Ascending aorta (tissue), 2 donors: ENCODE measurements around the gene LILRB2. TPM values are rescaled to one million over a fixed set of nuclear protein-coding genes. Genes with fewer than 3 reads are reported as not detected.
"Not testable (repeated sequence)": the region's sequence is repeated elsewhere in the genome, so short reads cannot be mapped to it uniquely, and the experiment has no call there.

Source experiments
- DNase-seq, 2 donors: peaks; one replicate each; pipeline ENCODE4 v3.0.0-alpha.2; 2019; ENCODE audit warnings: low spot score in 2 of 2
- H3K27ac ChIP-seq, 2 donors: fragments of 200-600 bp; sonication (generic); one replicate each; pipeline ENCODE4 v1.5.1; 2016 to 2017; ENCODE audit warnings: mild to moderate bottlenecking in 1 of 2
- H3K27me3 ChIP-seq: fragments of 200-600 bp; sonication (generic); one replicate; pipeline ENCODE4 v1.5.1; 2017
- H3K36me3 ChIP-seq, 2 donors: fragments of 200-600 bp; sonication (generic); one replicate each; pipeline ENCODE4 v1.5.1; 2016
- H3K4me1 ChIP-seq, 2 donors: fragments of 200-600 bp; sonication (generic); one replicate each; pipeline ENCODE4 v1.5.1; 2016 to 2017; ENCODE audit warnings: mild to moderate bottlenecking in 1 of 2
- H3K4me3 ChIP-seq, 2 donors: fragments of 200-600 bp; sonication (generic); one replicate each; pipeline ENCODE4 v1.5.1; 2016 to 2017; ENCODE audit warnings: mild to moderate bottlenecking in 1 of 2
- H3K9me3 ChIP-seq, 2 donors: fragments of 200-600 bp; sonication (generic); one replicate each; pipeline ENCODE4 v1.5.1; 2016
- CTCF ChIP-seq, 3 experiments: fragments of 200-600 bp in 2 of 3; fragments of 450-650 bp in 1 of 3; sonication (generic) in 2 of 3; IDR thresholded peaks; one replicate each; pipeline ENCODE4 v1.5.1; 2016 to 2019; ENCODE audit warnings: antibody characterized with exemption in 3 of 3, mild to moderate bottlenecking in 1 of 3, moderate library complexity in 1 of 3
- intact Hi-C: fragments of 100-400 bp; cut with DNase I; formaldehyde crosslinking; loops from one replicate; pipeline ENCODE4 v1.15.1; 2023
- total RNA-seq: library from RNA; depleted of rRNA; stranded (reverse); fragments of >200 nt; gene quantifications from one replicate; pipeline ENCODE4 v1.1.0, GENCODE V29; 2016

The LILRB2 gene
- total RNA-seq, 1 donor from 2014 or later, result 0.11 TPM

DNA sequence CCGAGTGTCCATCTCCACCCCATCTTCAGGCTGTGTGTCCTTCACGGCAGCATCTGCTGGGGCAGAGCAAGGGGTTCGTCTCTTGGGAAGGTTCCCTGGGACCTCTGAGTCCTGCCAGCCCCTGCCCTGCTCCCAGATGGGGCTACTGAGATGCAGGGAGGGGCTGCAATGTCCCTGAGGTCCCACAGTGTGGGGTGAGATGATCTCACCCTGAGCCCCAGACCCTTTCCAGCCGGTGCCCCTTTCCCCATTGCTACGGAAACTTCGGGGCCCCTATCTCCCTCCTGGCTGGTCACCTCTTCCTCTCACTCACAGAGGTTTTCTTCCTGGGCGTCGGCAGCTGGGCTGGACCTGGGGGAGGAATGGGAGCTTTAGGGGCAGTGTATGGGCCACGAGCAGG lies 5.0 kb downstream of the LILRB2 start:
- intact Hi-C loops, result no loop called here
- DNase-seq, result no peak
- Histone ChIP-seq H3K4me1 (no peaks in the 10 kb centered on the region), H3K27ac (no peak overlapping the region), H3K27me3 (no peaks in the 10 kb centered on the region), H3K9me3 (no peaks in the 10 kb centered on the region), H3K36me3 (no peaks in the 10 kb centered on the region), H3K4me3 (no peak overlapping the region)
- no peak for TF ChIP-seq CTCF (IDR thresholded peaks at IDR 0.05)

- intact Hi-C loops, H3K27me3 ChIP-seq, H3K36me3 ChIP-seq, H3K9me3 ChIP-seq, H3K27ac ChIP-seq, H3K4me3 ChIP-seq, H3K4me1 ChIP-seq: not testable (repeated sequence)
- DNase-seq, result peak in 1 of 2 donors; percentile 13
Measured at GRCh38 chr19:54274516-54274915, 6.4 kb downstream of the LILRB2 start.

- intact Hi-C loops, result no loop called here
Measured at GRCh38 chr19:54273821-54274220, 7.1 kb downstream of the LILRB2 start.

DNA sequence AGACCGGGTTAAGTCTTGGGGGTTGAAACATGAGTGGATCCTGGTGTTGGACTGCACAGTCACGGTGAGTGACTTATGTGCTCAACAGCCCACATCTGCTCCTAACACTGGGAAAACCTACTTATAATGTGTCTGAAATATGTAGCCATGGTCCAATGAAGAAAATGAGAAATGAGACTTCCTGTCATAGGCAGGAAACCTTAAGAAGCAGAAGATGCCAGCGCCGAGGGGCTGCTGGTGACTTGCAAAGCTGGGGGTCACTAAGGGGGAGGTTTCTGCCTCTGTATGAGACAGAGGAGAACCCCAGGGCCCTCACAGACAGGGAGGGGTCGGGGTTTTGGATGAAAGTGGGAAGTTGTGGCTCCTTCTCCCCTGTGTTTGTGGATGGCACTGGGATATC lies 8.7 kb downstream of the LILRB2 start:
- H3K4me1 ChIP-seq, H3K36me3 ChIP-seq, intact Hi-C loops, H3K4me3 ChIP-seq, H3K9me3 ChIP-seq, H3K27ac ChIP-seq, H3K27me3 ChIP-seq: not testable (repeated sequence)
- DNase-seq, result peak in 1 of 2 donors; percentile 38

More at GRCh38 chr19:54273821-54274220, 7.1 kb downstream of the LILRB2 start:
- H3K9me3 ChIP-seq, result no peaks in the 10 kb centered on the region
- no peak overlapping the region for H3K27ac ChIP-seq
- DNase-seq, result no peak
- H3K27me3 ChIP-seq, result no peaks in the 10 kb centered on the region
- no peaks in the 10 kb centered on the region for H3K36me3 ChIP-seq
- TF ChIP-seq CTCF (IDR thresholded peaks at IDR 0.05), result no peak
- no peaks in the 10 kb centered on the region for H3K4me1 ChIP-seq
- H3K4me3 ChIP-seq, result no peak overlapping the region

- H3K4me1 ChIP-seq, H3K27ac ChIP-seq, intact Hi-C loops, H3K9me3 ChIP-seq, H3K4me3 ChIP-seq, H3K36me3 ChIP-seq, H3K27me3 ChIP-seq: not testable (repeated sequence)
- peak in 1 of 2 donors; percentile 54 for DNase-seq
Measured at GRCh38 chr19:54271587-54271986, 9.3 kb downstream of the LILRB2 start.

DNA sequence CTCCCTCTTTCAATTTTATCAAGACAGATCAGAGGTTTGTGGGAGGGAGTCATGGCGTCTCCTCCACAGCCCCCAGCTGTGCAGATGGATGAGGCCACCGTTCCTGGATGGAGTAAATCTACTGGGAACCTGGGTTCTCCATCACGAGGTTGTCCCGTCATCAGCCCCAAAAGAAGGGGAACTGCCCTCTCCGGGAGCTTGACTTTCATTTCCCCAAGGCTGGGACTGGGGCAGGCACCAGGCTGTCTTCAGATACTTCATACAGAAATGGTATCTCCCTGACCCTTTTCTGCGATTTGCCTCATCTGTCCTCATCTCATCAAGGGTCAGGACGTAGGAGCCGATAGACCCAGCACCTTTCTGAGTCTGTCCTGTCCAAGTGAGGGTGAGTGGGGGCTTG lies 9.8 kb downstream of the LILRB2 start:
- intact Hi-C loops, result no loop called here
- Histone ChIP-seq H3K27ac (no peak overlapping the region), H3K9me3 (no peaks in the 10 kb centered on the region), H3K36me3 (no peaks in the 10 kb centered on the region), H3K4me1 (no peaks in the 10 kb centered on the region), H3K4me3 (no peak overlapping the region), H3K27me3 (no peaks in the 10 kb centered on the region)
- peak in 1 of 2 donors; percentile 67 for DNase-seq
- TF ChIP-seq CTCF (IDR thresholded peaks at IDR 0.05), result no peak

- no peak overlapping the region for H3K4me3 ChIP-seq
- no peaks in the 10 kb centered on the region for H3K36me3 ChIP-seq
- no peak overlapping the region for H3K27ac ChIP-seq
- H3K9me3 ChIP-seq, result no peaks in the 10 kb centered on the region
- H3K4me1 ChIP-seq, result no peaks in the 10 kb centered on the region
- intact Hi-C loops, result no loop called here
- H3K27me3 ChIP-seq, result no peaks in the 10 kb centered on the region
- TF ChIP-seq CTCF (IDR thresholded peaks at IDR 0.05), result no peak
- DNase-seq, result no peak
Measured at GRCh38 chr19:54268936-54269335, 12.0 kb downstream of the LILRB2 start.
